Astrocyte (in vitro differentiated cells and primary cell): ENCODE results near the gene FHIP1B. TPM values are rescaled to one million over a fixed set of nuclear protein-coding genes. Genes with fewer than 3 reads are reported as not detected.

Experiments
- DNase-seq: peaks from one replicate; pipeline ENCODE4 v3.0.0-alpha.2; 2010; ENCODE audit warnings: low read depth
- FAIRE-seq: peaks from 2 replicates; lab custom pipeline; 2011; peaks lifted over from hg19 to GRCh38; lab: Jason Lieb, UNC
- H2AFZ ChIP-seq: 2 replicates; pipeline ENCODE4 v1.6.0; 2012; ENCODE audit warnings: low read depth, low read length, inconsistent platforms
- H3K27ac ChIP-seq: 2 replicates; pipeline ENCODE4 v1.5.1; 2011; ENCODE audit warnings: low read depth, low read length, inconsistent platforms
- H3K27me3 ChIP-seq: 2 replicates; pipeline ENCODE4 v1.6.0; 2011; ENCODE audit warnings: low read length, inconsistent platforms; ENCODE audit not compliant: insufficient read depth
- H3K36me3 ChIP-seq: 2 replicates; pipeline ENCODE4 v1.5.1; 2011; ENCODE audit warnings: low read length, inconsistent platforms; ENCODE audit not compliant: insufficient read depth
- H3K4me1 ChIP-seq: 2 replicates; pipeline ENCODE4 v1.5.1; 2011; ENCODE audit warnings: low read length, inconsistent platforms; ENCODE audit not compliant: insufficient read depth
- H3K4me2 ChIP-seq: 2 replicates; pipeline ENCODE4 v1.6.0; 2012; ENCODE audit warnings: low read length, inconsistent platforms
- H3K4me3 ChIP-seq: 2 replicates; pipeline ENCODE4 v1.5.1; 2011; ENCODE audit warnings: low read depth, mild to moderate bottlenecking, low read length, inconsistent platforms; ENCODE audit not compliant: insufficient read depth
- H3K79me2 ChIP-seq: 2 replicates; pipeline ENCODE4 v1.6.0; 2012; ENCODE audit warnings: mild to moderate bottlenecking, low read length, inconsistent platforms; ENCODE audit not compliant: insufficient read depth
- H3K9ac ChIP-seq: 2 replicates; pipeline ENCODE4 v1.6.0; 2012; ENCODE audit warnings: mild to moderate bottlenecking, low read length, inconsistent platforms
- H3K9me3 ChIP-seq: 2 replicates; pipeline ENCODE4 v1.5.1; 2012; ENCODE audit warnings: low read depth, mild to moderate bottlenecking, low read length, inconsistent platforms; ENCODE audit not compliant: insufficient read depth
- H4K20me1 ChIP-seq: 2 replicates; pipeline ENCODE4 v1.6.0; 2012; ENCODE audit warnings: low read length, inconsistent platforms; ENCODE audit not compliant: insufficient read depth
- H3K27ac Mint-ChIP-seq: one replicate; pipeline ENCODE4 v1.8.0; 2021; ENCODE audit warnings: mild to moderate bottlenecking, mixed read lengths; ENCODE audit not compliant: unreplicated experiment
- H3K27me3 Mint-ChIP-seq: one replicate; pipeline ENCODE4 v1.8.0; 2021; ENCODE audit warnings: low read depth, mixed read lengths; ENCODE audit not compliant: unreplicated experiment
- H3K36me3 Mint-ChIP-seq: one replicate; pipeline ENCODE4 v1.8.0; 2021; ENCODE audit warnings: low read depth, mixed read lengths; ENCODE audit not compliant: unreplicated experiment
- H3K4me1 Mint-ChIP-seq: one replicate; pipeline ENCODE4 v1.8.0; 2021; ENCODE audit warnings: low read depth, mixed read lengths; ENCODE audit not compliant: unreplicated experiment
- H3K4me3 Mint-ChIP-seq: one replicate; pipeline ENCODE4 v1.8.0; 2021; ENCODE audit warnings: mild to moderate bottlenecking, moderate library complexity, mixed read lengths; ENCODE audit not compliant: unreplicated experiment
- H3K9me3 Mint-ChIP-seq: one replicate; pipeline ENCODE4 v1.8.0; 2021; ENCODE audit warnings: mild to moderate bottlenecking, mixed read lengths; ENCODE audit not compliant: unreplicated experiment
- EZH2 ChIP-seq: IDR thresholded peaks from 2 replicates; pipeline ENCODE4 v1.6.1; 2012; ENCODE audit warnings: mild to moderate bottlenecking, low read length, inconsistent platforms; ENCODE audit not compliant: insufficient read depth
- total RNA-seq: library from RNA; stranded (reverse); gene quantifications from 2 replicates; pipeline ENCODE4 v1.2.1, GENCODE V29; 2021
- TF ChIP-seq, protein P1 (sequence below): IDR thresholded peaks from 2 replicates; pipeline ENCODE4 v1.5.1; 2011; ENCODE audit warnings: low read depth, mild to moderate bottlenecking, inconsistent platforms, low read length, moderate library complexity; ENCODE audit not compliant: insufficient read depth

The FHIP1B gene
- total RNA-seq, 1 donor from 2014 or later: 19.6 TPM

DNA sequence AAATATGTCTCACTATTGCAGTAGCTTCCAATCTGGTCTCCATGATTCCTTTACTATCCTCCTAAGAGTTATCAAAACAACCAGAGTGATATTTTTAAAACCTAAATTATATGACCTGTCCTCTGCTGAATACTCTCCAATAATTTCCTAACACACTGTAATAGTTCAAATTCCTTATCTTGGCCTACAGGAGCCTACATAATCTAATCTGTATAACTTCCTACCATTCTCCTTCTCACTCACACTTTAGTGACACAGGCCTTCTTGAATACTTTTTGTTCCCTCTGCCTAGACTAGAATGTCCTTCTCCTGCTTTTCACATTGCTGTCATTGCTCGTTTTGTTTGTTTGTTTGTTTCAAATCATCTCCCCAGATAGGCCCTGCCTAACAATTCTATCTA is 9.4 kb downstream of the FHIP1B start:
- Histone ChIP-seq H3K4me2 (no peak overlapping the region), H3K4me1 (no peaks in the 10 kb centered on the region), H3K36me3 (peaks cover 7% of the 10 kb centered on the region), H3K9me3 (no peaks in the 10 kb centered on the region), H3K9ac (no peak overlapping the region), H3K27ac (no peak overlapping the region), H4K20me1 (peaks cover 41% of the 10 kb centered on the region), H3K4me3 (no peak overlapping the region), H2AFZ (no peak overlapping the region), H3K79me2 (peaks cover 54% of the 10 kb centered on the region), H3K27me3 (no peaks in the 10 kb centered on the region)
- DNase-seq (no peak), FAIRE-seq (no peak)
- no peak overlapping the region for H3K27ac Mint-ChIP-seq
- H3K36me3 Mint-ChIP-seq: peaks cover 12% of the 10 kb centered on the region
- no peaks in the 10 kb centered on the region for H3K27me3 Mint-ChIP-seq
- no peak overlapping the region for H3K4me3 Mint-ChIP-seq
- TF ChIP-seq EZH2: no peak
- TF ChIP-seq, protein P1, sequence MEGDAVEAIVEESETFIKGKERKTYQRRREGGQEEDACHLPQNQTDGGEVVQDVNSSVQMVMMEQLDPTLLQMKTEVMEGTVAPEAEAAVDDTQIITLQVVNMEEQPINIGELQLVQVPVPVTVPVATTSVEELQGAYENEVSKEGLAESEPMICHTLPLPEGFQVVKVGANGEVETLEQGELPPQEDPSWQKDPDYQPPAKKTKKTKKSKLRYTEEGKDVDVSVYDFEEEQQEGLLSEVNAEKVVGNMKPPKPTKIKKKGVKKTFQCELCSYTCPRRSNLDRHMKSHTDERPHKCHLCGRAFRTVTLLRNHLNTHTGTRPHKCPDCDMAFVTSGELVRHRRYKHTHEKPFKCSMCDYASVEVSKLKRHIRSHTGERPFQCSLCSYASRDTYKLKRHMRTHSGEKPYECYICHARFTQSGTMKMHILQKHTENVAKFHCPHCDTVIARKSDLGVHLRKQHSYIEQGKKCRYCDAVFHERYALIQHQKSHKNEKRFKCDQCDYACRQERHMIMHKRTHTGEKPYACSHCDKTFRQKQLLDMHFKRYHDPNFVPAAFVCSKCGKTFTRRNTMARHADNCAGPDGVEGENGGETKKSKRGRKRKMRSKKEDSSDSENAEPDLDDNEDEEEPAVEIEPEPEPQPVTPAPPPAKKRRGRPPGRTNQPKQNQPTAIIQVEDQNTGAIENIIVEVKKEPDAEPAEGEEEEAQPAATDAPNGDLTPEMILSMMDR: no peak
- H3K9me3 Mint-ChIP-seq: no peaks in the 10 kb centered on the region
- no peaks in the 10 kb centered on the region for H3K4me1 Mint-ChIP-seq

DNA sequence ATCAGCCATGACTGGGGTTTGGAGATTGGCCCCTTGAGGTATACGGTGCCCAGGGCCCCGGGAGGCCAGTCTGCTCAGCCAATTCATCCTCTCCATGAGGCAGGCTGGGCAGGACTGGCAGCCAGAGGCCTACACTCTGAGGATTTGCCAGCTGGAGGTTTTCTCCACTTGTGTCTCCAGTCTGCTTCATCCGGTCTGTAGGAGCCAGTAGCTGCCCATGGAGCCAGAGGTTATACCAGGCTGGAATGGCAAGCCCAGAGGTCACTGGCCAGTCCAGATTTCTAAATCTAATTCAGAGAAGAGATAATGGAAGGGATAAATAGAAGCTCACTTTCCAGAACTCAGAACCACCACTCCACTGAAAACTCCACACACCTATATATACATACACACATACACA is 10.0 kb downstream of the FHIP1B start:
- FAIRE-seq: no peak
- DNase-seq: no peak
- H3K9me3 Mint-ChIP-seq: no peaks in the 10 kb centered on the region
- Histone ChIP-seq H3K27ac (no peak overlapping the region), H3K4me3 (no peak overlapping the region), H3K9me3 (no peaks in the 10 kb centered on the region), H3K9ac (no peak overlapping the region), H2AFZ (no peak overlapping the region), H4K20me1 (peaks cover 35% of the 10 kb centered on the region), H3K4me1 (peaks cover 5% of the 10 kb centered on the region), H3K27me3 (no peaks in the 10 kb centered on the region), H3K36me3 (peaks cover 7% of the 10 kb centered on the region), H3K79me2 (peaks cover 48% of the 10 kb centered on the region), H3K4me2 (no peak overlapping the region)
- no peaks in the 10 kb centered on the region for H3K27me3 Mint-ChIP-seq
- TF ChIP-seq, protein P1: no peak
- no peak for TF ChIP-seq EZH2
- H3K4me3 Mint-ChIP-seq: no peak overlapping the region
- no peak overlapping the region for H3K27ac Mint-ChIP-seq
- H3K4me1 Mint-ChIP-seq: peaks cover 2% of the 10 kb centered on the region
- H3K36me3 Mint-ChIP-seq: peaks cover 12% of the 10 kb centered on the region

DNA sequence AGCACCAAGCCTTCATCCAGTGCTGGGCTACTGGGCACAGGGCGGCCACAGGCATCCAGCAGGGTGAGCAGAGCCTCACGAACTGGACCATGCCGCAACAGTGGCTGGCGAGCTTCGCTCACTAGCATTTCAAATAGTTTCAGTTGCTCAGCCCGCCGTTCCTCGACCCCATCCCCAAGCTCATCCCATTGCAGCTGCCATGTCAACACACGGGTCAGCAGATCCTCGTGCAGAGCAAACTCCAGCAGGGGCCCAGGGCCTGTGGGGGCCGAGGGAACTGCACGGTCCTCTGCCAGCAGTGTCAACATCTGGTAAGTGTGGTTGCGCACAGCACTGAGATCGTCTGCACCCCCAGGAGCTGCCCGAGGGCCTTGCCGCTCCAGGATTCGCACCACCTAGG is 10.6 kb downstream of the FHIP1B start:
- no peak overlapping the region for H3K9ac ChIP-seq
- no peak for DNase-seq
- peaks cover 7% of the 10 kb centered on the region for H3K4me1 Mint-ChIP-seq
- peaks cover 42% of the 10 kb centered on the region for H3K79me2 ChIP-seq
- H3K27ac Mint-ChIP-seq: peak overlapping the region; percentile 67
- H3K27me3 Mint-ChIP-seq: no peaks in the 10 kb centered on the region
- H3K4me3 Mint-ChIP-seq: no peak overlapping the region
- no peak overlapping the region for H3K4me3 ChIP-seq
- no peaks in the 10 kb centered on the region for H3K9me3 ChIP-seq
- TF ChIP-seq, protein P1: no peak
- TF ChIP-seq EZH2: no peak
- H3K4me1 ChIP-seq: peaks cover 10% of the 10 kb centered on the region
- H3K36me3 ChIP-seq: peaks cover 7% of the 10 kb centered on the region
- no peak overlapping the region for H3K4me2 ChIP-seq
- no peak overlapping the region for H3K27ac ChIP-seq
- FAIRE-seq: no peak
- peaks cover 33% of the 10 kb centered on the region for H4K20me1 ChIP-seq
- no peak overlapping the region for H2AFZ ChIP-seq
- peaks cover 12% of the 10 kb centered on the region for H3K36me3 Mint-ChIP-seq
- no peaks in the 10 kb centered on the region for H3K9me3 Mint-ChIP-seq
- no peaks in the 10 kb centered on the region for H3K27me3 ChIP-seq
